Cortex of kidney (tissue), 1 donor: ENCODE data around the gene UGT1A4.

Experiments
- DNase-seq: peaks from one replicate; lab custom pipeline; 2025; lab: John Stamatoyannopoulos, UW

The UGT1A4 gene

GRCh38 chr2:233791151-233791882, 72.8 kb downstream of the UGT1A4 start:
- DNase-seq, result no peak

- no peak for DNase-seq
Measured at GRCh38 chr2:233791883-233792329, 73.4 kb downstream of the UGT1A4 start.

DNA sequence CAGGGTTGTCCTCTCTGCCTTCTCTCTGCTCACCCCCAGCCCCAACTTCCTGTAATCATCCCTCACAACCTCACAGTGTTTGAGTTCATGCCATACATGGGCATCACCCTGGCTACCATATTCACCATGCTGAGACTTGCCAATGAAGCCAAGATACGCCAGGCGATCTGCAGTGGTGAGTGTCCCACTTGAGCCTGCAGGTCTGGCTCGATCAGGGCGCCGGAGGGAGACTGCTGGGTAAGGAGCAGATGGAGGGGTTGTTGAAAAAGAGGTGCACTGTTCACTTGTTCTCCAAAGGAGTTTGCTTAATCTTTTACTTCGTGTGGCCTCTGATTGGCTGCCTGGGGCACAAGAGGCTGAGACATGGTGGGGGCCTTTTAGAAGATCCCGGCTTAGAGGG, 74.2 kb downstream of the UGT1A4 start:
- no peak for DNase-seq

DNA sequence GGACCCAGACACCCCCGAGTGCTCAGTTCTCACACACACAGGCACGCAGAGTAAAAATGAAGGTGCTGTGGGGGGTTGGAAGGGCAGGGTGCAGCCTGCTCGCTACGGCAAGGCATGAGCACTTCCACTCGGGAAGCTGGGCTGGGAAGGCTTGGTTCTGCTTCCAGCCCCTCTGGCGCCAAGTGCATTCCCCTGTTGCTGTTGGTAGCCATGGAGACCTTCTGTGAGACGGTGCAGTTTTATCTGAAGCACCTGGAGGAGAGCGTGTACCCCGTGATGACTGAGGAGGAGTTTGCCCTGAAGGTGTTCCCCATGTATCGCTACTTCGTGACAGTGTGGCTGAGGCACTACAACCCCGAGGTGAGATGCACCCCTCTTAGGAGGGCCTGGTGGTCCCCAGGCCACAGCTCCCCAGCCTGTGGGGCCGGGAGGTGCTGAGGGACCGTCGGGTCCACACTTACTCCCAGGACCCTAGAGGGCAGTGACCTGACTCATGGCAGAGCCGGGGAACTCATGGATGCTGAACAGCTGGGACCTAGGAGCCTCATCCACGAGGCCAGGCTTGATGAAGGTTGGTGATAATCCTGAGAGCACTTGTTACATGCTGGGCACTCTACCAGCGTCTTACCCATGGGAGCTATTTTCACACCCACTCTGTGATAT, 75.1 kb downstream of the UGT1A4 start:
- DNase-seq, result no peak

DNA sequence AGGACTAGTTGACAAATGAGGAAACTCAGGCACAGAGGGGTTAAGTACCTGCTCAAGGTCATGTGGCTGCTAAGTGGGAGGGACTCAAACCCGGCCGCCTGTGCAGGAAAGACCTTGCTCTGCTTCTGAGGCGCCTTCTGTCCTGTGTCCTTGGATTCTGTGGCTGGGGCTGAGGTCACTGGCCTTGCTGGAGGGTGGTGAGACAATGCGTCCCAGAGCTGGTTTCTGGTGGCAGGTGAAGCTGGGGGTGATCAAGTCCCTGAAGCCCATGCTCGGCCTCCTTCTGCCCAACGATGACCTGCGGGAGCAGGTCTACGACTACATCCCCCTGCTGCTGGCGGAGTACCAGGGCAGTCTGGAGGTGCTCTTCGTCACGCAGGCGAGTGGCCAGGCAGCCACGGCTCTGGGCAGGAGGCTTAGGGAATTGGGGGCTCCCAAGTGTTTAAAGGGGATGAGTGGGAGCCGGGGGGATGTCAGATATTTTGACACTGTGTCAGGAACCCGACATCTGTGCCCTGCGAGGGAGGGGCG, 75.7 kb downstream of the UGT1A4 start:
- DNase-seq, result no peak

DNA sequence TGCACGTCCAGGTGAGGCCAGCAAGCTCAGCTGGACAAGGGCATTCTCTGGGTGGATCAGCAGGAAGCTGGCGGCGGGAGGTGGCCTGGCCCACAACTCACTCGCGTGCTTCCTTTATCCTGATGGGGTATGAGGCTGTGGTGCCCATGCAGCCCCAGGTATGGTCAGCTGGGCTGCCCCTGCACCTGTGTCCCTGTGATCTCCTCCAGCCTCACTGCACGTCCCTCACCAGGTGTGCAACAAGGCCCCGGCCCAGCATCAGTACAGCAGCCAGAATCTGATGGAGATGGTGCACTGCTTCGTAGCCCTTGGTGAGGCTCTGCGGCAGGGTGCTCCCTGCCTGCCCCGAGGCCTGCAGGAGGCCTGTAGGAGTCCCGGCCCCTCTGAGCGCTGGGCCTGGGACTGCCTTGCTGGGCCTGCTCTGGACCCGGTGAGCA, 77.2 kb downstream of the UGT1A4 start:
- DNase-seq, result no peak

DNA sequence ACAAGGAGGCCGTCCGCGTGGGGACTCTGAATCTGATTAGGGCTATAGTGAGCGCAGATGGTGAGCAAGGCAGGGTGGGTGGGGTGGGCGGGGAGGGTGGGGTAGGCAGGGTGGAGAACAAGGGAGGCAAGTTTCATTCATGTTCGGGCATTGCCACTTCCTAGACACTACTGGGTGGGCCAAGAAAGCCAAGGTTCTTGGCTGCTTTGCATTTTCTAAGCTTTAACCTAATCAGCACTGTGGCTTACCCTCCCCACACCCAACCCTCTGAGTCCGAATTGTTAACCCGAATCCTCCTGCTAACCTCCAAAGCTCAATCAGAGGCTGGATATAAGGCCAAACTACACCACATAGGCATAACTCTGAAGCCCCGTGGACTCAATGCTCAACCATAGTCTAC, 77.7 kb downstream of the UGT1A4 start:
- DNase-seq, result no peak

- DNase-seq, result no peak
Measured at GRCh38 chr2:233798335-233799086, 80.0 kb downstream of the UGT1A4 start.

GRCh38 chr2:233799087-233799665, 80.6 kb downstream of the UGT1A4 start:
- no peak for DNase-seq

DNA sequence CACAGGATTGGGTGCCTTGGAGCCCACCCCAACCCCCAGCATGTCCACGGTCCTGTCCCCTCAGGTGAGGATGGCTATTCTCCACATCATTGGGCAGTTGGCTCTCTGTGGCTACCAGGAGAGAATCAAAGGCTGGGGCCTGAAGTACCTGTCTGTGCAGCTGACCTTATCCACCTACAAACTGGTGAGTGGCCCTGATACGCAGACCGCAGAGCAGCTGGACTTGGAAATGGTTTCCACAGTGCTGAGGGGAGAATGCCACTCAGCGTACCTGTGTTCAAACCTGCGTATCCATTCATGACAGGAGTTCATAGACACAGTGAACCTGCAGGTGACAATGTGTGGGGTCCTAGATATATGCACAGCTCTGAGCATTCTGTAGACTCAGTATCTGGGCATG, 81.2 kb downstream of the UGT1A4 start:
- DNase-seq, result no peak

GRCh38 chr2:233800208-233800607, 81.7 kb downstream of the UGT1A4 start:
- no peak for DNase-seq

- DNase-seq, result no peak
Measured at GRCh38 chr2:233801357-233802131, 83.0 kb downstream of the UGT1A4 start.

- DNase-seq, result no peak
Measured at GRCh38 chr2:233802132-233802815, 83.7 kb downstream of the UGT1A4 start.

GRCh38 chr2:233803292-233803911, 84.9 kb downstream of the UGT1A4 start:
- DNase-seq, result no peak

- no peak for DNase-seq
Measured at GRCh38 chr2:233803994-233804393, 85.5 kb downstream of the UGT1A4 start.

DNA sequence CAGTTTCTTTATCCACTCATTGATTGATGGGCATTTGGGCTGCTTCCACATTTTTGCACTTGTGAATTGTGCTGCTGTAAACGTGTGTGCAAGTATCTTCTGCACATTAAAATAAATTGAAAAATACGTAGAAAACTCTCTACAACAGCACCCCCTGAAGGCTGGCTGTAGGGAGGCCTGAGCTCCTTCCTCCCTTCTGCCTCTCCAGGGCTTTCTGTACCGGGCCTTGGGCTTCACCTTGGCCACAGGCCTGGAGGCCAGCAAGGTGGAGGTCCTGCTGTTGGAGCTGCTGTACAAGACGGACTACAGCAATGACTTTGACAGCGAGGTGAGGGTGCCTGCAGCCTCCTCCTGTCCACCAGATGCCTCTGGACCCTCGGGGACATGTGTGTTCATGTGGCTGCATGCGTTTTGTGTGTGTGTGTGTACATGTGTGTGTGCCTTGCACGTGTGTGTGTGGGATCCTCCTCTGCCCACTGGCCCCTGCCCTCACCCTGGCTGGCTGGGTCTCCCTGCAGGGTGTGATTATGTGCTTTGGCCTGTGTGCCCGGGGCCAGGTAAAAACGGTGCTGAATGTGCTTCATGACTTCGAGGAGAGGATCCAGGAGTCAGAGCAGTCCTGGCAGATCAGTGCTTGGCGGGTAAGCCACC, 88.8 kb downstream of the UGT1A4 start:
- DNase-seq, result no peak

- DNase-seq, result no peak
Measured at GRCh38 chr2:233807966-233808935, 89.7 kb downstream of the UGT1A4 start.

GRCh38 chr2:233810385-233810784, 91.8 kb downstream of the UGT1A4 start:
- DNase-seq, result no peak

DNA sequence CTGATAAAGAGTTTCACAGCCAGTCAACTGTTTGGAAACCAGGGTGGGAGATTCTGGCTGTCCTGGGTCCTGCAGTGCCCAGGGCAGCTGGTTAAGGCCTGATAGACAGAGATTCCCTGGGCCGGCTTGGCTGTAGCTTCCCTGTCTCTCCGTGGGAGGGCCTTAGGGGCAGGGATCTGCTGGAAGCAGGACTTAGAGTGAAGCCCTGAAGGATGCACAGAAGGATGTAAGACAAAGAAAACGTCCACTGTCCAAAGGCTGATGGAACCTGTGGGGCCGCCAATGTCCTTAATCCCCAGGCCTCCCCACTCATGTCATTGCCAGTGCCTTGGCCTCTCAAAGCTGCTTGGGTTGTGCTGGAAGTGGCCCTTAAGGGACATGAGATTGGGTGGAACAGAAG, 92.6 kb downstream of the UGT1A4 start:
- no peak for DNase-seq
